ENCODE data around the gene FTO. TPM values are rescaled to one million over a fixed set of nuclear protein-coding genes. Genes with fewer than 3 reads are reported as not detected.

Gene FTO
- total RNA-seq, 6 experiments from 2014 or later = 93.7 to 107 (median 105) TPM

DNA sequence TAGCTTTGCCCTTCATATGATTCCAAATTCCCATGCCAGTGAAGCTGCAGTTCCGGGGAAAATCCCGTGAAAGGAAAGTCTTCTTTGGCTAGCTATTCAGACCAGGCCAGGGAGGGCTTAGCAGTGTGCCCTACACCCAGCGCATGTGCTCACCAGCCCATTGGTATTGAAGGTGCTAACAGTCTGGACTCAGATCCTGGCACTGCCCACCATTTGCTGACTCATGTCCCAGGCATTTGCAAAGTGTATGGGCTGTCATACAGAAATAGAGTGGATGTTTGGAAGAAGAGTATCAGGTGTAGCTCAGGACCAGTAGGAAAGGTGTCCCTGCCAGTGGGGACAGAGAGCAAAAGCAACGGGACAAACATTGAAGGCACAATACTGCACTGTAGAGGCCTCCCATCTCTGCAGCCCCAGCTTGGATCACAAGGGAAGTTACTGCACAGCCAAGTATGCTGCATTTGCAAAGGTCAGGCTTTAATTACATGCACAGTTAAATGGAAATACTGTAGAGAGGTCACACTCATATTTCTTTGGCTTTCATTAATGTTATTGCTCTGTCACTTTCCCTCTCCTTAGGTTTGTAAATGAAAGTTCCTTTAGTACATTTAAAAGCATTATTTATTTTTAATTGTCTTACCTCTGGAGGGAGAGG is 362.6 kb downstream of the FTO start:
- no peaks in the 10 kb centered on the region; the same call in 1 of the 2 replicates for H3K36me3 Mint-ChIP-seq (ENCODE audit: low read depth)
- H3K9me3 Mint-ChIP-seq = no peaks in the 10 kb centered on the region
- peaks cover 8% of the 10 kb centered on the region for H3K4me1 Mint-ChIP-seq (ENCODE audit: low read depth)
- TF ChIP-seq CTCF (IDR thresholded peaks at IDR 0.05) = no peak
- H3K27ac Mint-ChIP-seq = no peak overlapping the region
- H3K4me3 Mint-ChIP-seq = no peak overlapping the region
- H3K27me3 Mint-ChIP-seq (ENCODE audit: insufficient read depth) = no peaks in the 10 kb centered on the region
- no peak for DNase-seq

DNA sequence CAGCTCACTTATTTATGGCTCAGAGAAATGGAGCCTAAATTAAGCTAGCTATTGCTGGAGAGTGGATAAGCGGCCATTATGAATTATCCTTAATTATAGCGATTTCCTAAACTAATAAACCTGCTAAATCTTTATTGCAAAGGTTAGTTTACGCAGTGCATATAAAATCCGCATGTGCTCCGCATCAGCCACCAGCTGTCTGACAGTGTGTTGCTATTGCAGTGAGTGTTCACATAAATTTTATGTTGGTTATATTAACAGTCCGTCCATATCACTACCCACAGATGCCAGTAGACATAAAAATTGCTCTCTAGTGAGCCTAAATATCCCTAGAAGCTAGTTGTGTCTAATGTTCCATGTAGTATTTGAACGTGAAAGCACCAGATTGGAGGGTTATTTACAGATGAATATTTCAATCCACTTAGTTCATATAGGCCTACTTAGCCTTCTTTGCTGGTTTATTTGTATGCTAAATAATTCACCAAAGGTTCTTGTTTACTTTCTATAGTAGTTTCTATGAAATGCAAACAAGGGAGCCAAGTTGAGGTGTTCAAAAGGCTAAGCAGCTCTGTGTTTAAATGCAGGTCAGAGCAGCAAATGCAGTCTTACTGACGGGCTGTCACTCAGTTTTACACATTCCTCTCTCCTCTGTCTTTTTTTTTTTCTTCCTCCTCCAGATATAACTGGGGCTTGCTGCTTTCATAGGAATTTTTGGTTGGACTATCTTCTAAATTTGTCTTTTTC is 363.5 kb downstream of the FTO start:
- H3K27ac Mint-ChIP-seq = no peak overlapping the region
- no peak for DNase-seq

DNA sequence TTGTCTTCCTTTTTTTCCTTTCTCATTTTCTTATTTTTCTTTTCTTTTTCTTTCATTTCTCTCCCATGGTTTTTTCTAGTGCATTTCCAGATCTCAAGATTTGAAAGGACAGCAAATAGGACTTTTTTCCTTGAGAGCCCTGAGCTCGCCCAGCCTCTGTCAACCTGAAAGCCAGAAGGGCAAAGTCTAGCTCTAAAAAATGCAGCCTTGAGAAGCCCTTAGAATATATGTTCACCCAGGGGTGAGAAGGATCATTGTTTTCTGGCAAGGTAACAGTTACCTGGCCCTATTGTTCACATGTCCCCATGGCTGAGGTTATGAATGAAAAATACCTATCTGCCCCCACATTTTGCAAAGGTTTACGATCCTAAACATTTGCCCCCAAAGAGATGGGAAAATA is 364.3 kb downstream of the FTO start:
- no peaks in the 10 kb centered on the region for H3K9me3 Mint-ChIP-seq
- H3K4me3 Mint-ChIP-seq = no peak overlapping the region
- DNase-seq = no peak
- H3K4me1 Mint-ChIP-seq (ENCODE audit: low read depth) = peaks cover 8% of the 10 kb centered on the region
- TF ChIP-seq CTCF (IDR thresholded peaks at IDR 0.05) = no peak
- H3K36me3 Mint-ChIP-seq (ENCODE audit: low read depth) = no peaks in the 10 kb centered on the region; the same call in 1 of the 2 replicates
- H3K27me3 Mint-ChIP-seq (ENCODE audit: insufficient read depth) = no peaks in the 10 kb centered on the region
- H3K27ac Mint-ChIP-seq = no peak overlapping the region

More for the DNA sequence above, 363.5 kb downstream of the FTO start:
- H3K4me1 Mint-ChIP-seq (ENCODE audit: low read depth) = peaks cover 8% of the 10 kb centered on the region
- TF ChIP-seq CTCF (IDR thresholded peaks at IDR 0.05) = no peak
- no peaks in the 10 kb centered on the region for H3K9me3 Mint-ChIP-seq
- no peaks in the 10 kb centered on the region; the same call in 1 of the 2 replicates for H3K36me3 Mint-ChIP-seq (ENCODE audit: low read depth)
- no peaks in the 10 kb centered on the region for H3K27me3 Mint-ChIP-seq (ENCODE audit: insufficient read depth)
- H3K4me3 Mint-ChIP-seq = no peak overlapping the region

GRCh38 chr16:54069601-54070239 is 365.8 kb downstream of the FTO start:
- no peak for TF ChIP-seq CTCF (IDR thresholded peaks at IDR 0.05)
- no peak overlapping the region for H3K4me3 Mint-ChIP-seq
- peaks cover 8% of the 10 kb centered on the region for H3K4me1 Mint-ChIP-seq (ENCODE audit: low read depth)
- H3K27me3 Mint-ChIP-seq (ENCODE audit: insufficient read depth) = no peaks in the 10 kb centered on the region
- H3K36me3 Mint-ChIP-seq (ENCODE audit: low read depth) = no peaks in the 10 kb centered on the region; the same call in 1 of the 2 replicates
- no peak overlapping the region for H3K27ac Mint-ChIP-seq
- H3K9me3 Mint-ChIP-seq = no peaks in the 10 kb centered on the region
- no peak for DNase-seq

- no peaks in the 10 kb centered on the region for H3K27me3 Mint-ChIP-seq (ENCODE audit: insufficient read depth)
- DNase-seq = no peak
- H3K4me1 Mint-ChIP-seq (ENCODE audit: low read depth) = peaks cover 8% of the 10 kb centered on the region
- no peak for TF ChIP-seq CTCF (IDR thresholded peaks at IDR 0.05)
- no peak overlapping the region for H3K27ac Mint-ChIP-seq
- H3K4me3 Mint-ChIP-seq = no peak overlapping the region
- H3K36me3 Mint-ChIP-seq (ENCODE audit: low read depth) = no peaks in the 10 kb centered on the region
- no peaks in the 10 kb centered on the region for H3K9me3 Mint-ChIP-seq
These were observed 366.9 kb downstream of the FTO start for GRCh38 chr16:54070789-54071343.

Data from HFFc6 (cell line).